HG02938 (cell line): ENCODE measurements around the gene FOXP1.

ENCODE experiments used
- ATAC-seq: cut with Tn5 transposase; IDR thresholded peaks from one replicate; pipeline ENCODE4 v1.9.1; 2021; ENCODE audit warnings: mild to moderate bottlenecking, moderate library complexity; ENCODE audit not compliant: unreplicated experiment

FOXP1 gene

GRCh38 chr3:71488391-71488809 lies 95.1 kb downstream of the FOXP1 start:
- ATAC-seq, result no peak

- ATAC-seq, result no peak
These were observed 96.1 kb downstream of the FOXP1 start for GRCh38 chr3:71487418-71487817.

- ATAC-seq, result no peak
These were observed 96.7 kb downstream of the FOXP1 start for GRCh38 chr3:71486831-71487230.

- no peak for ATAC-seq
These were observed 97.6 kb downstream of the FOXP1 start for GRCh38 chr3:71485896-71486295.

- ATAC-seq, result no peak
These were observed 99.1 kb downstream of the FOXP1 start for GRCh38 chr3:71484452-71484851.

- ATAC-seq, result no peak
These were observed 99.5 kb downstream of the FOXP1 start for GRCh38 chr3:71484047-71484446.

- ATAC-seq, result no peak
These were observed 100.8 kb downstream of the FOXP1 start for GRCh38 chr3:71482771-71483170.

- ATAC-seq, result no peak
These were observed 105.0 kb downstream of the FOXP1 start for GRCh38 chr3:71478568-71478967.

GRCh38 chr3:71476950-71477349 lies 106.6 kb downstream of the FOXP1 start:
- no peak for ATAC-seq

- no peak for ATAC-seq
These were observed 114.4 kb downstream of the FOXP1 start for GRCh38 chr3:71469138-71469435.

GRCh38 chr3:71468311-71469137 lies 115.0 kb downstream of the FOXP1 start:
- no peak for ATAC-seq

GRCh38 chr3:71466483-71466882 lies 117.0 kb downstream of the FOXP1 start:
- ATAC-seq, result no peak

- ATAC-seq, result no peak
These were observed 118.0 kb downstream of the FOXP1 start for GRCh38 chr3:71465371-71466036.

- no peak for ATAC-seq
These were observed 118.9 kb downstream of the FOXP1 start for GRCh38 chr3:71464613-71465012.

GRCh38 chr3:71463617-71464016 lies 119.9 kb downstream of the FOXP1 start:
- ATAC-seq, result no peak

GRCh38 chr3:71462586-71462985 lies 120.9 kb downstream of the FOXP1 start:
- ATAC-seq, result no peak

GRCh38 chr3:71461749-71462483 lies 121.6 kb downstream of the FOXP1 start:
- no peak for ATAC-seq

GRCh38 chr3:71461114-71461513 lies 122.4 kb downstream of the FOXP1 start:
- no peak for ATAC-seq

- ATAC-seq, result no peak
These were observed 124.6 kb downstream of the FOXP1 start for GRCh38 chr3:71458895-71459294.

- ATAC-seq, result no peak
These were observed 126.7 kb downstream of the FOXP1 start for GRCh38 chr3:71456826-71457225.

GRCh38 chr3:71456156-71456555 lies 127.4 kb downstream of the FOXP1 start:
- no peak for ATAC-seq
